NK-92 treated with Interleukin-12 subunit alpha and Interleukin-12 subunit beta, amount 100 ng/mL, for 24 hours (cell line): ENCODE measurements around the gene ABI3.
"Not testable (repeated sequence)": the region's sequence is repeated elsewhere in the genome, so short reads cannot be mapped to it uniquely, and the experiment has no call there.

Source experiments
- DNase-seq: peaks from one replicate; lab custom pipeline; 2025; lab: John Stamatoyannopoulos, UW

ABI3 gene

DNA sequence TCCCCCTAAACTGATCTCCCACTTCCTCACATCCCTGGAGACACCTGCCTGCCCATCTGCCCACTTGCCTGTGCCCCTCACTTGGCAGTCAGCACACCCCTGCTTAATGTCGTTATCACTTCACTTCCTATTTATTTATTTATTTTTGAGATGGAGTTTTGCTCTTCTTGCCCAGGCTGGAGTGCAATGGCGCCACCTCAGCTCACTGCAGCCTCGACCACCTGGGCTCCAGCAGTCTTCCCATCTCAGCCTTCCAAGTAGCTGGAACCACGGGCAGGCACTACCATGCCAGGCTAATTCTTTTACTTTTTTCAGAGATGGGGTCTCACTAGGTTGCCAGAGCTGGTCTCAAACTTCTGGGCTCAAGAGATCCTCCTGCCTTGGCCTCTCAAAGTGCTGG is 43.6 kb downstream of the ABI3 start:
- no peak for DNase-seq

DNA sequence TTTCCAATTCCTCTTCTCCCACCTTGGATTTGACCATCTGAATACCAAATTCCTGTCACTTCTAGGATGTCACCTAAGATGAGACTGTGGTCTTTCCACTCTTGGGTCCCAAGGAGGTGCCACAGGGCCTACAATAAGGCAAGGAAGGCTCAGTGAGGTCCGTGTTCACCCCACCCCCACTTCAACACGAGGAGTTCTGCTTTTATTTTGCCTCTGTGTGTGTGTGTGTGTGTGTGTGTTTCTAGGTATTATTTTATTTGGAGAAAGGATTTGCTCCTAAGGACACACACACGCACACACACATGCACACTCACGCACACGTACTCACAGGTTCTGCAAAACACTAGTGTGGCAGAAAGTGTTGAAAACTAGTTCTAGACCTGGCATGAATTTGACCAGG is 44.6 kb downstream of the ABI3 start:
- no peak for DNase-seq

DNA sequence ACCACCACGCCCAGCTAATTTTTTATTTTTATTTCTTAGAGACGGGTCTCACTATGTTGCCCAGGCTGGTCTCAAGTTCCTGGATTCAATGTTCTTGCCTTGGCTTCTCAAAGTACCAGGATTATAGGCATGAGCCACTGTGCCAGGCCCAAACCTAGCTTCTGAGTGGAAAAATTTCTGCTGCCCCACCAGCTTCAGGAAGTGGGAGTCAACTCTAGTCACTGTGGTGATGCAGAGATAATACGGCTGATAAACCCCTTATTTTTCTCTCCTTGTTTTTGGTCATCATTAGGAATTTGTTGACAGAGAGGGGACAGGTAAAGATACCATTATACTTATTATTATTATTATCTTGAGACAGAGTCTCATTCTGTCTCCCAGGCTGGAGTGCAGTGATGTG is 47.9 kb downstream of the ABI3 start:
- no peak for DNase-seq

DNA sequence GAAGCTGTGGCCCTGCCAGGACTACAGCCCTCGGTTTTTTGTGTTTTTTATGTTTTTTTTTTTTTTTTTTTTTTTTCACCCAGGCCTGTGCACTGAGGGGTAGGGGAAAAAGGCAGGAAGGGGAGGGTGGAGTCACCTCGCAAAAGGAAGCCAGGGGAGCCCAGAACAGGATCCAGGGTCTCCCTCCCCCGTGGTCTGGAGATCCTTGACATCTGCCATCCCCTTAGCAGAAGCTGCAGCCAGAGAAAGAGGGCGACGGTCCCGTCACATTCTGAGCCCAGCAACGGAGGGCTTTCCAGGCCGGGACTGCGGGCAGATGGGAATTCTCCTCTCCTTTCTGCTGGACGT is 49.1 kb downstream of the ABI3 start:
- DNase-seq, result no peak

DNA sequence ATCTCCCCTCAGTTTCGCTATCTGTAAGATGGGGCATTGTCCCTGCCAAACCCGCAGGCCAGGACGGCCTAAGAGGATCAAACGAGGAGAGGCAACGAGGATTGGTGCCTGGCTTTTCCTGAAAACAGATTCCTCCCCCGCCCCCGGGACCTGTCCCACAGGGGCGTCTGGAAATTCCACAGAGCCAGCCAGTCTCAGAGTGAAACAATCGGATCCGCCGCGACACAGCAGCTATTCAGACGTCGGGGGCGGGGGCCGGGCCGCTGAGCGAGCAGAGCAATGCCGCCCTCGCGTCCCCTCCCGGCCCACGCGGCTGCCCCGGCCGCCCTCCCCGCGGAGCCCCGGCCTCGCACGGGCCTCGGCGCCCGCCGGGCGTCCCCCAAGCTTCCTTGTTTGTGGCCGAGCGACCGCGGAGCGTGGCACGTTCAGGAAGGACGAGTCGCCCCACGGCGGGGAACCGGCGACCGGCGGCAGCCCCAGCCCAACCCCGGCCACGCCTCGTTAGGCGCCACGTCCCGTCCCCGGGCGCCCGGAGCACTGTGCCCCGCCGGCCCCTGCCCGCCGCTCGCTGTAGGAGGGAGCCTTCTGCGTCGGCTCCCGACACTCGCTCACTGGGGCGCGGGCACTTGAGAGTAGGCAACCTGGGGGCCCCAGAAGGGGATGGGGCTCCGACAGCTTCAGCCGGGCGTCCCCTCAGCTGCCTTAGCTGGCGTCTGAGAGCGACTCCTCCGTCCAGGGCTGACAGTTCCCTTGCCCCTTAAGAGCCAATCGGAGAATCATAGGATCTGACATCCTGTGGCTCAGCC is 49.7 kb downstream of the ABI3 start:
- DNase-seq, result no peak

DNA sequence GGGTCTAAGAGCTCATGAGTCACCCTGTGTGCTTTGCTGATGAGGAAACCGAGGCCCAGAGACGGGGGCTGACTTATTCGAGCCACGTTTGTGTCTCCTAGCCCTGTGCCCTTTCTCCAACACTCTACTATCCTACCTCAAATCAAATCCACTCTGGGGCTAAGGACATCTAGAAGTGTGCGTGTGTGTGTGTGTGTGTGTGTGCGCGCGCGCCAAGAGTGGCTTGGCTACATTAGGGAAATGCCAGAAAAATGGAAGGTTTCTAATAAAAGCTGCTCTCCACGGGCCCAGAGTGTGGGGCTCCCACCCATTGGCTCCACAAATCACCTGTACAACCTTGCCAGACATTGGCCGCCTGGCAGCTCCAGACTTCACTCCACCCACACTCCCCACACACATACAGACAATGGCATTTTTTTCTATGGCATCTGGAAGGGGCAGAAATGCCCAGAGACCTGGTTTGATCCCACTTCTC is 50.3 kb downstream of the ABI3 start:
- no peak for DNase-seq

DNA sequence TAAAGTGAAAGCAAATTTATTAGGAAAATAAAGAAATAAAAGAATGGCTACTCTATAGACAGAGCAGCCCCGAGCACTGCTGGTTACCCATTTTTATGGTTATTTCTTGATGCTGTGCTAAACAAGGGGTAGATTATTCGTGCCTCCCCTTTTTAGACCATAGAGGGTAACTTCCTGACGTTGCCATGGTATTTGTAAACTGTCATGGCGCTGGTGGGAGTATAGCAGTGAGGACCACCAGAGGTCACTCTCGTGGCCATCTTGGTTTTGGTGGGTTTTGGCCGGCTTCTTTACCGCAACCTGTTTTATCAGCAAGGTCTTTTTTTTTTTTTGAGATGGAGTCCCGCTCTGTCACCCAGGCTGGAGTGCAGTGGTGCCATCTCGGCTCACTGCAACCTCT is 51.0 kb downstream of the ABI3 start:
- DNase-seq, result not testable (repeated sequence)

DNA sequence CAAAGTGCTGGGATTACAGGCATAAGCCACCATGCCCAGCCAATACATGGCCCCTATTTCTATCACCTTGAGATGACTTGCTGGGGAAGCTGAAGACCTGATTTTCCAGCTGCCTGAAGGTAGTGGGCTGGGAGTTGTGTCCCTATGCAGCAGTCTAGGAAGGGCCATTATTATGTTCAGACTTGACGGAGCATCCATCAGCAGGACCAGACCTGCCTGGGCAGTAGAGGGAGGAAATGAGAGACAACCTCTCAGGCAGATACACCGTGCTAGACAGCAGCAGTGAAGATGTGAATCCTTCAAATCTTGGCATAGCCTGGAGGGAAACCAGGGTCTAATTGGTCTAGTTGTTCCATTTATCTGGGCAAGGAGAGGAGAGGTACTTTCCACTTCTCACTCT is 55.7 kb downstream of the ABI3 start:
- no peak for DNase-seq

DNA sequence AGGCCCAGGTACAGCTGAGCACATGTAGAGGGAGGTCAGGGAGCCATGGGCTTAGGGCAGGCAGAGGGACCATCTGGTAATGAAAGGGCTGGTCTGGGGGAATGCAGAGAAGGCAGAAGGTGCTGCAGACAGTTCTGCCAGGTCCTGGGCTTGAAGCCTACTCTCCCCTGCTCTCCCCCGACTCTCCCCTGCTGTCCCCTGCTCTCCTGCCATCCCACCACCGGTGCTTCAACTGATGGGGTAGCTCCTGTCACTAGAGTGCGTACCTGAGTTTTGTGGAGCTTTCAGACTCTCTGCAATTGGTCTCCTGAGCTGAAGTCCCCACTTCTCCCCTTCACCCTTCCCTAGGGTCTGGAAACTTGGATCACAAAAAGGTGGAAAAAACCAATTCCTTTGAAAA is 57.4 kb downstream of the ABI3 start:
- DNase-seq, result no peak

DNA sequence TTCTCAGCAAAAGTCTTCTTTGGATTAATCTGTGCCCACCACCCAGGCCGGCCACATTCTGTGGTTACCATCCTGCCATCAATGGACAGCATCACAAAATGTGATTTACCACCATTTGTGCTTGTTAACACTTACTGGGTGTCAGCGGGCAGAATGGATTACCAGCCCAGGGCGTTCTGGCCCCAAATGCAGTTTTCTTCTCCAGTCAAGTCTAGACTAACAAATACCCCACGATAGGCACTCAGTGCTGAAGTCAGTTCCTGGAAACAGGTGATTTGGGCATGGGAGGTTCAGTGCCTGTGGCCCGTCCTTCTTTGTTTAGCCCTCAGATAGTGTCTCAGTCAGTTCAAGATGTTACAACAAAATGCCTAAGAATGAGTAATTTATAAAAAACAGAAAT is 58.8 kb downstream of the ABI3 start:
- no peak for DNase-seq
